H1 (cell line): Measurements from ENCODE around the gene PTCRA. TPM values are rescaled to one million over a fixed set of nuclear protein-coding genes. Genes with fewer than 3 reads are reported as not detected.

ENCODE experiments used
- CTCF ChIA-PET: fragments of 300-600 bp; sonication (Branson Sonifier 250); formaldehyde crosslinking; loops from one replicate; lab custom pipeline; 2021; ENCODE audit not compliant: partially characterized antibody; lab: Charles Lee
- POLR2A ChIA-PET: fragments of 300-600 bp; sonication (Branson Sonifier 250); formaldehyde crosslinking; loops from one replicate; lab custom pipeline; 2021; ENCODE audit warnings: inconsistent platforms; ENCODE audit not compliant: partially characterized antibody; lab: Charles Lee
- DNase-seq, 2 experiments: peaks; one replicate each; pipeline versions ENCODE4 v3.0.0 to v3.0.0-alpha.2; 2010 to 2022; ENCODE audit warnings: low spot score in 2 of 2, low read depth in 1 of 2, mixed read lengths in 1 of 2
- FAIRE-seq: peaks from 2 replicates; lab custom pipeline; 2011; peaks lifted over from hg19 to GRCh38; lab: Jason Lieb, UNC
- H2AFZ ChIP-seq: 2 replicates; pipeline ENCODE4 v1.8.1; 2012; ENCODE audit warnings: low read length, inconsistent platforms
- H2AK5ac ChIP-seq: 2 replicates; pipeline ENCODE4 v1.6.1; 2013; ENCODE audit warnings: low read depth, low read length
- H2BK120ac ChIP-seq: replicated peaks from 2 replicates; pipeline ENCODE3; 2013; ENCODE audit warnings: low read depth, low read length, inconsistent platforms
- H2BK12ac ChIP-seq: 2 replicates; pipeline ENCODE4 v1.6.1; 2013; ENCODE audit warnings: low read depth, low read length
- H2BK15ac ChIP-seq: 2 replicates; pipeline ENCODE4 v1.6.1; 2013; ENCODE audit warnings: low read length
- H2BK20ac ChIP-seq: 2 replicates; pipeline ENCODE4 v1.6.1; 2013; ENCODE audit warnings: low read length
- H2BK5ac ChIP-seq: 2 replicates; pipeline ENCODE4 v1.6.1; 2013; ENCODE audit warnings: low read depth, low read length
- H3K14ac ChIP-seq: 2 replicates; pipeline ENCODE4 v1.6.1; 2013; ENCODE audit warnings: inconsistent platforms; ENCODE audit not compliant: insufficient read length
- H3K18ac ChIP-seq: 2 replicates; pipeline ENCODE4 v1.6.1; 2013; ENCODE audit warnings: low read length; ENCODE audit errors: extremely low read depth
- H3K23ac ChIP-seq: 2 replicates; pipeline ENCODE4 v1.6.1; 2013; ENCODE audit warnings: inconsistent platforms; ENCODE audit not compliant: insufficient read length
- H3K23me2 ChIP-seq: 2 replicates; pipeline ENCODE4 v1.6.1; 2013; ENCODE audit warnings: low read depth, low read length
- H3K27ac ChIP-seq: 2 replicates; pipeline ENCODE4 v1.6.1; 2011; ENCODE audit warnings: low read depth, low read length, inconsistent platforms
- H3K27me3 ChIP-seq, 4 experiments: replicated peaks in 1 of 4; 1 replicate in 1 of 4; 2 replicates in 3 of 4; pipeline versions ENCODE4 v1.6.1 to v1.8.1; 2011 to 2013; ENCODE audit warnings: low read length in 3 of 4, mild to moderate bottlenecking in 3 of 4, inconsistent platforms in 2 of 4, mixed read lengths in 2 of 4, moderate library complexity in 1 of 4; ENCODE audit not compliant: control insufficient read depth in 3 of 4, insufficient read depth in 3 of 4; ENCODE audit errors: extremely low read depth in 1 of 4
- H3K36me3 ChIP-seq, 4 experiments: 2 replicates each; pipeline versions ENCODE4 v1.6.1 to v1.8.1; 2011 to 2013; ENCODE audit warnings: mild to moderate bottlenecking in 4 of 4, low read length in 3 of 4, moderate library complexity in 2 of 4, control low read depth in 1 of 4, inconsistent platforms in 1 of 4; ENCODE audit not compliant: insufficient read depth in 4 of 4, control insufficient read depth in 2 of 4
- H3K4ac ChIP-seq: replicated peaks from 2 replicates; pipeline ENCODE3; 2013; ENCODE audit warnings: low read length, low read depth, mixed read lengths, inconsistent platforms; ENCODE audit not compliant: insufficient read length
- H3K4me1 ChIP-seq, 4 experiments: replicated peaks in 1 of 4; 1 replicate in 1 of 4; 2 replicates in 3 of 4; pipeline versions ENCODE4 v1.6.1 to v1.8.1; 2011 to 2013; ENCODE audit warnings: low read length in 3 of 4, inconsistent platforms in 2 of 4, mixed read lengths in 1 of 4; ENCODE audit not compliant: insufficient read depth in 4 of 4, control insufficient read depth in 3 of 4
- H3K4me2 ChIP-seq, 2 experiments: 2 replicates each; pipeline versions ENCODE4 v1.6.1 to v1.8.1; 2011 to 2013; ENCODE audit warnings: low read depth in 2 of 2, low read length in 2 of 2, control low read depth in 1 of 2, inconsistent platforms in 1 of 2, mild to moderate bottlenecking in 1 of 2; ENCODE audit not compliant: insufficient read depth in 1 of 2
- H3K4me3 ChIP-seq, 4 experiments: fragments of 200-600, 300-600 bp in 1 of 4; sonication (generic), shearing (Covaris generic), sonication (Bioruptor Twin) in 1 of 4; 2 replicates each; pipeline versions ENCODE4 v1.5.1 to v1.8.1; 2011 to 2016; ENCODE audit warnings: low read length in 4 of 4, low read depth in 3 of 4, control low read depth in 2 of 4, inconsistent platforms in 2 of 4, mild to moderate bottlenecking in 2 of 4, mixed read lengths in 1 of 4, moderate library complexity in 1 of 4; ENCODE audit not compliant: insufficient read depth in 2 of 4; ENCODE audit errors: extremely low read depth in 1 of 4
- H3K56ac ChIP-seq: replicated peaks from 2 replicates; pipeline ENCODE3; 2013; ENCODE audit warnings: low read depth, mild to moderate bottlenecking, mixed read lengths, low read length, inconsistent platforms; ENCODE audit not compliant: insufficient read length
- H3K79me1 ChIP-seq: 2 replicates; pipeline ENCODE4 v1.6.1; 2013; ENCODE audit warnings: low read depth, low read length, control low read depth
- H3K79me2 ChIP-seq, 2 experiments: 2 replicates each; pipeline versions ENCODE4 v1.6.1 to v1.8.1; 2012 to 2013; ENCODE audit warnings: low read length in 2 of 2, mild to moderate bottlenecking in 2 of 2, inconsistent platforms in 1 of 2; ENCODE audit not compliant: insufficient read depth in 2 of 2, control insufficient read depth in 1 of 2
- H3K9ac ChIP-seq, 4 experiments: replicated peaks in 1 of 4; 1 replicate in 1 of 4; 2 replicates in 3 of 4; pipeline versions ENCODE4 v1.6.1 to v1.8.1; 2011 to 2013; ENCODE audit warnings: low read depth in 3 of 4, low read length in 3 of 4, control low read depth in 2 of 4, mild to moderate bottlenecking in 2 of 4, moderate library complexity in 2 of 4, inconsistent platforms in 1 of 4; ENCODE audit errors: extremely low read depth in 1 of 4
- H3K9me3 ChIP-seq, 2 experiments: 2 replicates each; pipeline versions ENCODE4 v1.6.1 to v1.8.1; 2012 to 2013; ENCODE audit warnings: mild to moderate bottlenecking in 2 of 2, moderate library complexity in 2 of 2, control low read depth in 1 of 2, inconsistent platforms in 1 of 2, low read depth in 1 of 2, low read length in 1 of 2, mixed read lengths in 1 of 2; ENCODE audit not compliant: insufficient read depth in 2 of 2
- H4K20me1 ChIP-seq, 2 experiments: replicated peaks in 1 of 2; 2 replicates each; pipeline versions ENCODE3 to v1.8.1; 2011 to 2013; ENCODE audit warnings: inconsistent platforms in 2 of 2, low read length in 2 of 2, mild to moderate bottlenecking in 1 of 2; ENCODE audit not compliant: insufficient read depth in 2 of 2, control insufficient read depth in 1 of 2
- H4K5ac ChIP-seq: 2 replicates; pipeline ENCODE4 v1.6.1; 2013; ENCODE audit warnings: low read length, low read depth, mixed read lengths, inconsistent platforms; ENCODE audit not compliant: insufficient read length
- H4K8ac ChIP-seq: 2 replicates; pipeline ENCODE4 v1.8.0; 2013; ENCODE audit warnings: mild to moderate bottlenecking, moderate library complexity, low read length, inconsistent platforms; ENCODE audit not compliant: insufficient read depth; ENCODE audit errors: extremely low read depth
- H4K91ac ChIP-seq: replicated peaks from 2 replicates; pipeline ENCODE3; 2013; ENCODE audit warnings: low read length, mixed read lengths, inconsistent platforms; ENCODE audit not compliant: insufficient read length
- ATF2 ChIP-seq: IDR thresholded peaks from 2 replicates; pipeline ENCODE4 v1.6.1; 2012; ENCODE audit warnings: low read length, inconsistent platforms
- BCL11A ChIP-seq, 2 experiments: IDR thresholded peaks; one replicate each; pipeline ENCODE4 v1.6.1; 2011; ENCODE audit warnings: low read depth in 2 of 2, low read length in 2 of 2, mild to moderate bottlenecking in 2 of 2
- CBX8 ChIP-seq: fragments of 300-800, 300-1000 bp; sonication (generic); IDR thresholded peaks from 2 replicates; pipeline ENCODE4 v1.7.1; 2016; ENCODE audit warnings: low read depth, low read length, borderline replicate concordance
- EZH2 ChIP-seq: fragments of 200-600 bp; sonication (generic); IDR thresholded peaks from 2 replicates; pipeline ENCODE4 v1.7.1; 2012; ENCODE audit warnings: low read depth, mild to moderate bottlenecking, moderate library complexity, low read length, inconsistent platforms; ENCODE audit not compliant: severe bottlenecking
- WGBS, 2 experiments: shearing (Covaris generic) in 1 of 2; methylation state at CpG; one replicate each; pipeline versions ENCODE4 v1.1.6 to v1.1.7; 2013 to 2015; ENCODE audit warnings: low lambda C conversion rate in 2 of 2, mixed read lengths in 2 of 2, inconsistent platforms in 1 of 2, low coverage in 1 of 2, missing lambda C conversion rate in 1 of 2; ENCODE audit not compliant: insufficient replicate concordance in 2 of 2, insufficient coverage in 1 of 2, insufficient read length in 1 of 2; ENCODE audit errors: extremely low coverage in 1 of 2, missing lambda C conversion rate in 1 of 2; 5-methylcytosine and 5-hydroxymethylcytosine counted together
- polyA plus RNA-seq, 7 experiments: library from polyadenylated mRNA; depleted of rRNA in 3 of 7; stranded (reverse) in 5 of 7; unstranded in 2 of 7; fragments of >200 nt in 5 of 7; fragments of 200-250 nt in 2 of 7; gene quantifications; 1 replicate in 5 of 7; 2 replicates in 1 of 7; 4 replicates in 1 of 7; pipeline versions ENCODE4 v1.2.1 to v1.2.3, GENCODE V29; 2011 to 2013; ENCODE audit warnings: missing spikeins in 2 of 7, mixed read lengths in 2 of 7
- total RNA-seq: library from RNA; stranded (reverse); fragmentation: NEBNext Ultra II Directional; extraction: Animal tissue kit (Norgen Biotek cat#: 25700); gene quantifications from 2 replicates; pipeline ENCODE4 v1.2.1, GENCODE V29; 2021

Gene PTCRA
- total and polyA plus RNA-seq, 2 of the 8 experiments (the other 6 are each of a cell fraction or from before 2014, with no cell fraction given) = not detected

GRCh38 chr6:42916288-42916687 lies 435 bp downstream of the PTCRA start:
- Histone ChIP-seq H4K20me1 (no peaks in the 10 kb centered on the region), H3K9me3 (no peaks in the 10 kb centered on the region), H3K18ac (no peak overlapping the region), H3K27me3 (no peaks in the 10 kb centered on the region), H2BK15ac (no peak overlapping the region), H3K4me3 (no peak overlapping the region), H4K8ac (no peak overlapping the region), H3K56ac (no peak overlapping the region), H3K4ac (no peak overlapping the region), H2BK20ac (no peak overlapping the region), H3K9ac (no peak overlapping the region), H2BK12ac (no peak overlapping the region), H3K36me3 (no peaks in the 10 kb centered on the region), H4K5ac (no peak overlapping the region), H3K23me2 (peaks cover 1% of the 10 kb centered on the region; the same call in 1 of the 2 replicates), H3K4me2 (no peak overlapping the region), H3K14ac (no peak overlapping the region), H3K4me1 (no peaks in the 10 kb centered on the region), H3K79me2 (no peaks in the 10 kb centered on the region), H3K79me1 (no peaks in the 10 kb centered on the region), H3K23ac (no peak overlapping the region), H3K27ac (no peak overlapping the region), H2AFZ (no peak overlapping the region), H2BK5ac (no peak overlapping the region), H4K91ac (no peak overlapping the region), H2AK5ac (no peak overlapping the region), H2BK120ac (no peak overlapping the region)
- no peak for DNase-seq
- CTCF ChIA-PET = interaction anchor here (0.8 kb wide), 1 partner anchor 44 kb away, joined by 3 read pairs; the partner anchor contains the start of gene GNMT
- TF ChIP-seq ATF2 (no peak), CBX8 (no peak), BCL11A (IDR thresholded peaks at IDR 0.05; ENCODE audit: low read depth in 2 of 2, low read length in 2 of 2) (no peak), EZH2 (no peak)
- POLR2A ChIA-PET = interaction anchor here (1.1 to 7.4 kb wide), 2 partner anchors 11 to 63 kb away, joined by 3 to 81 read pairs; partner anchors contain the start of genes CNPY3 and PEX6
- 89% methylated on average over 1 of the region's 1 CpG; no CpG with 5 or more reads in 1 of the 2 experiments for WGBS, 2 experiments
- no peak for FAIRE-seq
